H1 (cell line): ENCODE results near the gene IQCF6.

ENCODE experiments used
- POLR2A ChIP-seq, 2 experiments: IDR thresholded peaks; 1 replicate in 1 of 2; 2 replicates in 1 of 2; pipeline ENCODE4 v1.6.1; 2011; ENCODE audit warnings: low read depth in 2 of 2, low read length in 2 of 2, mild to moderate bottlenecking in 2 of 2; ENCODE audit errors: control extremely low read depth in 1 of 2
- SP1 ChIP-seq: IDR thresholded peaks from 2 replicates; pipeline ENCODE4 v1.6.1; 2011; ENCODE audit warnings: low read depth, low read length

DNA sequence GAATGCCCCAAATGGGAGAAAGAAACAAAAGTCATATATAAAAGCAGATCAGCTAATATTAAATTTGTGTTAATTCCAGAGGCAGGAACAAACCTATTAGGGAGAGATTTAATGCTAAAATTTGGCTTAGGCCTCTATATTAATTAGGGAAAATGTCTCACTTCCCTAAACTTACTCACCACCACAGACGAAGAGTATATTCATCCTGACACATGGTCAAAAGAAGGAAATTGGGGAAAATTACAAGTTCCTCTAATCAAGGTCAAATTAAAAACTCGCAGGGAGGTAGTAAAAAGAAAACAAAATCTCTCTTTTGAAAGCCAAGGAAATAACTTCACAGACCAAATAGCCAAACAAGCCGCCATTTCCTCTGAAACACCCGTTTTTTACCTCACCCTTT, 39.9 kb downstream of the IQCF6 start:
- TF ChIP-seq SP1 = no peak
- no peak for TF ChIP-seq POLR2A (IDR thresholded peaks at IDR 0.05; ENCODE audit: control extremely low read depth in 1 of 2, low read depth in 2 of 2, low read length in 2 of 2)
